ENCODE results near the gene INHBE. TPM values are rescaled to one million over a fixed set of nuclear protein-coding genes. Genes with fewer than 3 reads are reported as not detected.
"Not testable (repeated sequence)": the region's sequence is repeated elsewhere in the genome, so short reads cannot be mapped to it uniquely, and the experiment has no call there.

INHBE gene, protein sequence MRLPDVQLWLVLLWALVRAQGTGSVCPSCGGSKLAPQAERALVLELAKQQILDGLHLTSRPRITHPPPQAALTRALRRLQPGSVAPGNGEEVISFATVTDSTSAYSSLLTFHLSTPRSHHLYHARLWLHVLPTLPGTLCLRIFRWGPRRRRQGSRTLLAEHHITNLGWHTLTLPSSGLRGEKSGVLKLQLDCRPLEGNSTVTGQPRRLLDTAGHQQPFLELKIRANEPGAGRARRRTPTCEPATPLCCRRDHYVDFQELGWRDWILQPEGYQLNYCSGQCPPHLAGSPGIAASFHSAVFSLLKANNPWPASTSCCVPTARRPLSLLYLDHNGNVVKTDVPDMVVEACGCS
- polyA plus RNA-seq (2013): 0.26 and 0.46 TPM in 2 replicates

DNA sequence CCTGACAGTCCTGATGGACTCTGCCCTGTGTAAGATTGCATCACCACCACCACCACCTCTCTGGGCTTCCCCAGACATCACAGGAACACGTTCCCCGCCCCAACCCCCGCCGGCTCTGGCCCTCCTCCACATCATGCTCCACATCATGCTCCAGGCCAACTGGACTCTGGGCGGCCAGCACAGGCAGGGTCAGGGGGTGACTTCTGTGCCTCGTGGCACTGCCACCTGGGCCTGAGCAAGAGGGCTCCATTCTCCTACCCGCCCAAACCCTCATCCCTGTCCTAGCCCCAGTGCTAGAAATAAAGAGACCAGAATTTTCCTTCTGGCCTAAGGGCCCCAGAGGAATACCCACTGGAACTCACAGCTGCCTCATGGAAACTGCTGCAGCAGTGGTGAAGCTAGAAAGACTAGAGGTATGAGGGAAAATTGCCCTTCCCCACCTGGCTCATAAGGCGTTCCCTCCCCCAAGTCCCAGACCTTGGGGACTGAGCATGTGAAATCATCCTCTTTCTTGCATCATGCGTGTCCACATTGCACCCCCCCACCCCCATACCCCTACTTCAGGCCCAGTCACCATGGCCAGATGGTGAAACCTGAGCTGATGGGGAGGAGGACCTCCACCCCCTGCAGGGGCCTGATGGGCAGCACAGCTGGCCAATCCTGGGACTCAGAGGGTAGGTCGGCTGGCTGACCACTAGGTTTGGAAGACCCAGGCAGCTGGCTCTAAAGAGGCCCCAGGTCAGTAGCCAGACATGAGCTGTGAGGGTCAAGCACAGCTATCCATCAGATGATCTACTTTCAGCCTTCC, at the start of gene INHBE:
TSS of gene INHBE (plus strand) at position 742 of the 808 bp plus-strand sequence. CDS start 230 bp downstream, outside the sequence.
- peaks cover 4% of the 10 kb centered on the region for H3K79me1 ChIP-seq (ENCODE audit: low read length)
- no peak within 1 kb of the TSS for H3K18ac ChIP-seq (ENCODE audit: low read length)
- no peak within 1 kb of the TSS for H4K12ac ChIP-seq (ENCODE audit: low read depth, low read length)
- no peak within 1 kb of the TSS for H3K27ac ChIP-seq (ENCODE audit: low read depth, low read length)
- H2AK5ac ChIP-seq (ENCODE audit: low read length): no peak within 1 kb of the TSS
- no peaks in the 10 kb centered on the region for H3K36me3 ChIP-seq (ENCODE audit: control insufficient read depth in 1 of 2, insufficient read depth in 2 of 2, low read length in 2 of 2)
- H4K91ac ChIP-seq (ENCODE audit: low read depth, low read length): no peak within 1 kb of the TSS
- H2BK120ac ChIP-seq (ENCODE audit: insufficient read depth, low read length, poor library complexity): no peak within 1 kb of the TSS
- WGBS (ENCODE audit: extremely low coverage, insufficient coverage, insufficient read length): no CpG with 5 or more reads among the region's 10 CpGs
- H2BK5ac ChIP-seq (ENCODE audit: low read depth, low read length, poor library complexity): no peak within 1 kb of the TSS
- H2BK12ac ChIP-seq (ENCODE audit: low read length): no peak within 1 kb of the TSS
- H3K4me2 ChIP-seq (ENCODE audit: low read length): no peak within 1 kb of the TSS
- H3K4ac ChIP-seq (ENCODE audit: low read depth, low read length): no peak within 1 kb of the TSS
- no peak within 1 kb of the TSS for H3K14ac ChIP-seq (ENCODE audit: low read length)
- H2AFZ ChIP-seq (ENCODE audit: insufficient read depth, low read length, poor library complexity): peak within 1 kb of the TSS; percentile 28
- no peak within 1 kb of the TSS for H3K23ac ChIP-seq (ENCODE audit: low read length)
- no peaks in the 10 kb centered on the region for H3K4me1 ChIP-seq (ENCODE audit: control insufficient read depth in 1 of 2, insufficient read depth in 2 of 2, low read length in 2 of 2)
- no peaks in the 10 kb centered on the region for H3K79me2 ChIP-seq (ENCODE audit: control insufficient read depth, insufficient read depth, low read length, poor library complexity)
- no peak within 1 kb of the TSS for H3K9ac ChIP-seq (ENCODE audit: low read length)
- H3K9me3 ChIP-seq (ENCODE audit: insufficient read depth, low read depth, low read length): no peaks in the 10 kb centered on the region
- H4K8ac ChIP-seq (ENCODE audit: low read depth, low read length): no peak within 1 kb of the TSS
- DNase-seq: no peak
- H3K4me3 ChIP-seq (ENCODE audit: low read depth, low read length): no peak within 1 kb of the TSS
- no peaks in the 10 kb centered on the region for H3K27me3 ChIP-seq (ENCODE audit: insufficient read depth, low read length)

DNA sequence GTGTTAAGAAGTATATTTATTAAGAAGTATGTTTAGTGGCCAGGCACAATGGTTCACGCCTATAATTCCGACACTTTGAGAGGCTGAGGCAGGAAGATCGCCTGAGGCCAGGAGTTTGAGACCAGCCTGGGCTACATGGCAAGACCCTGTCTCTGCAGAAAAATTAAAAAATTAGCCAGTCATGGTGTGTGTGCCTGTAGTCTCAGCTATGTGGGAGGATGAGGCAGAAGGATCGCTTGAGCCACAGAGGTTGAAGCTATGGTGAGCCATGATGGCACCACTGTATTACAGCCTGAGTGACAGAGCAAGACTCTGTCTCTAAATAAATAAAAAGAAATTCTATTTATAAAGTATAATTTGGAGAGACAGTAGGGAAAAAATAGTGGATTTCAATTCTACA, 44.6 kb upstream of the INHBE start:
- Histone ChIP-seq H2AFZ (ENCODE audit: insufficient read depth, low read length, poor library complexity) (no peak overlapping the region), H3K4ac (ENCODE audit: low read depth, low read length) (no peak overlapping the region), H3K23ac (ENCODE audit: low read length) (no peak overlapping the region), H3K27me3 (ENCODE audit: insufficient read depth, low read length) (no peaks in the 10 kb centered on the region), H3K9me3 (ENCODE audit: insufficient read depth, low read depth, low read length) (no peaks in the 10 kb centered on the region), H3K79me2 (ENCODE audit: control insufficient read depth, insufficient read depth, low read length, poor library complexity) (no peaks in the 10 kb centered on the region), H2AK5ac (ENCODE audit: low read length) (no peak overlapping the region), H3K9ac (ENCODE audit: low read length) (no peak overlapping the region), H3K4me1 (ENCODE audit: control insufficient read depth in 1 of 2, insufficient read depth in 2 of 2, low read length in 2 of 2) (no peaks in the 10 kb centered on the region), H3K27ac (ENCODE audit: low read depth, low read length) (no peak overlapping the region), H2BK120ac (ENCODE audit: insufficient read depth, low read length, poor library complexity) (no peak overlapping the region), H4K12ac (ENCODE audit: low read depth, low read length) (no peak overlapping the region), H2BK12ac (ENCODE audit: low read length) (no peak overlapping the region), H3K79me1 (ENCODE audit: low read length) (no peaks in the 10 kb centered on the region), H3K18ac (ENCODE audit: low read length) (no peak overlapping the region), H3K14ac (ENCODE audit: low read length) (no peak overlapping the region), H4K91ac (ENCODE audit: low read depth, low read length) (no peak overlapping the region), H3K36me3 (ENCODE audit: control insufficient read depth in 1 of 2, insufficient read depth in 2 of 2, low read length in 2 of 2) (peaks cover 0 to 3% of the 10 kb centered on the region in 2 experiments), H3K4me3 (ENCODE audit: low read depth, low read length) (no peak overlapping the region), H4K8ac (ENCODE audit: low read depth, low read length) (no peak overlapping the region), H2BK5ac (ENCODE audit: low read depth, low read length, poor library complexity) (no peak overlapping the region), H3K4me2 (ENCODE audit: low read length) (no peak overlapping the region)
- DNase-seq: no peak
- WGBS (ENCODE audit: extremely low coverage, insufficient coverage, insufficient read length): no CpG with 5 or more reads among the region's 4 CpGs

DNA sequence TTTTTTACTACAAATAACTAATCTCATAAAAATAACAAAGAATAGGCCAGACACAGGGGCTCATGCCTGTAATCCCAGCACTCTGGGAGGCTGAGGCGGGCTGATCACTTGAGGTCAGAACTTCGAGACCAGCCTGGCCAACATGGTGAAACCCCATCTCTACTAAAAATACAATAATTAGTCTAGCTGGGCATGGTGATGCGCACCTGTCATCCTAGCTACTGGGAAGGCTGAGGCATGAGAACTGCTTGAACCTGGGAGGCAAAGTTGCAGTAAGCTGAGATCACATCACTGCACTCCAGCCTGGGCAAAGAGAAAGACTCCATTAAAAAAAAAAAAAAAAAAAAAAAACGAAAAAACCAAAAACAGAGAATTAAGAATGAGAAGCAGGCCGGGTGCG, 40.9 kb upstream of the INHBE start:
- not testable (repeated sequence) for H2BK12ac ChIP-seq (ENCODE audit: low read length); H2BK120ac ChIP-seq (ENCODE audit: insufficient read depth, low read length, poor library complexity); H3K4ac ChIP-seq (ENCODE audit: low read depth, low read length); H2AK5ac ChIP-seq (ENCODE audit: low read length); H2BK5ac ChIP-seq (ENCODE audit: low read depth, low read length, poor library complexity); H3K27me3 ChIP-seq (ENCODE audit: insufficient read depth, low read length); H3K9me3 ChIP-seq (ENCODE audit: insufficient read depth, low read depth, low read length); H3K27ac ChIP-seq (ENCODE audit: low read depth, low read length); H2AFZ ChIP-seq (ENCODE audit: insufficient read depth, low read length, poor library complexity); H3K36me3 ChIP-seq (ENCODE audit: control insufficient read depth in 1 of 2, insufficient read depth in 2 of 2, low read length in 2 of 2); H4K91ac ChIP-seq (ENCODE audit: low read depth, low read length); DNase-seq; H4K12ac ChIP-seq (ENCODE audit: low read depth, low read length); H3K4me2 ChIP-seq (ENCODE audit: low read length); H3K79me2 ChIP-seq (ENCODE audit: control insufficient read depth, insufficient read depth, low read length, poor library complexity); H3K18ac ChIP-seq (ENCODE audit: low read length); H4K8ac ChIP-seq (ENCODE audit: low read depth, low read length); H3K79me1 ChIP-seq (ENCODE audit: low read length); H3K14ac ChIP-seq (ENCODE audit: low read length); H3K4me3 ChIP-seq (ENCODE audit: low read depth, low read length); H3K9ac ChIP-seq (ENCODE audit: low read length); H3K23ac ChIP-seq (ENCODE audit: low read length); H3K4me1 ChIP-seq (ENCODE audit: control insufficient read depth in 1 of 2, insufficient read depth in 2 of 2, low read length in 2 of 2)
- WGBS (ENCODE audit: extremely low coverage, insufficient coverage, insufficient read length): no CpG with 5 or more reads among the region's 6 CpGs

DNA sequence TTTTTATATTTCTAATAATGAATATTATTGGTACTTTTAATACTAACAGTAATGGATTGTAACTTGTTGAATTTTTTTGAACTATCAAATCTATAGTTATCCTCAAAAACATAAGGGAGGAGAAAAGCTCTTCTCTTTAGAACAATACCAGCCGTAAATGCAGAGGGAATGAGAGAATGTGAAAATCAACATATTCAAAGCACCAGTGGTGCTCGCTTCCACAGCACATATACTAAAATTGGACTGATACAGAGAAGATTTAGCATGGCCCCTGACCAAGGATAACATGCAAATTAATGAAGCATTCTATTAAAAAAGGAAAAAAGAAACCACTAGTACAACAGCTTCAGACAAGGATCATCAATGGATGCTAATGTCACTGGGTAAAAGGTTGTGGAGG, 40.0 kb upstream of the INHBE start:
- Histone ChIP-seq H3K79me1 (ENCODE audit: low read length) (no peaks in the 10 kb centered on the region), H3K27ac (ENCODE audit: low read depth, low read length) (no peak overlapping the region), H3K18ac (ENCODE audit: low read length) (no peak overlapping the region), H3K36me3 (ENCODE audit: control insufficient read depth in 1 of 2, insufficient read depth in 2 of 2, low read length in 2 of 2) (no peaks in the 10 kb centered on the region), H3K4ac (ENCODE audit: low read depth, low read length) (no peak overlapping the region), H3K14ac (ENCODE audit: low read length) (no peak overlapping the region), H2BK12ac (ENCODE audit: low read length) (no peak overlapping the region), H3K9ac (ENCODE audit: low read length) (no peak overlapping the region), H2BK5ac (ENCODE audit: low read depth, low read length, poor library complexity) (no peak overlapping the region), H2AFZ (ENCODE audit: insufficient read depth, low read length, poor library complexity) (no peak overlapping the region), H3K9me3 (ENCODE audit: insufficient read depth, low read depth, low read length) (no peaks in the 10 kb centered on the region), H3K27me3 (ENCODE audit: insufficient read depth, low read length) (no peaks in the 10 kb centered on the region), H4K91ac (ENCODE audit: low read depth, low read length) (no peak overlapping the region), H4K12ac (ENCODE audit: low read depth, low read length) (no peak overlapping the region), H3K4me2 (ENCODE audit: low read length) (no peak overlapping the region), H2BK120ac (ENCODE audit: insufficient read depth, low read length, poor library complexity) (no peak overlapping the region), H4K8ac (ENCODE audit: low read depth, low read length) (no peak overlapping the region), H3K4me1 (ENCODE audit: control insufficient read depth in 1 of 2, insufficient read depth in 2 of 2, low read length in 2 of 2) (no peaks in the 10 kb centered on the region), H3K23ac (ENCODE audit: low read length) (no peak overlapping the region), H2AK5ac (ENCODE audit: low read length) (no peak overlapping the region), H3K79me2 (ENCODE audit: control insufficient read depth, insufficient read depth, low read length, poor library complexity) (no peaks in the 10 kb centered on the region), H3K4me3 (ENCODE audit: low read depth, low read length) (no peak overlapping the region)
- DNase-seq: no peak
- WGBS (ENCODE audit: extremely low coverage, insufficient coverage, insufficient read length): no CpG with 5 or more reads among the region's 2 CpGs

Data from trophoblast cell (in vitro differentiated cells and primary cell).